SKM-1 treated with dmso at 0.1 percent for 144 hours (cell line): ENCODE results near the gene TEAD3.

Source experiments
- DNase-seq: peaks from one replicate; lab custom pipeline; 2025; ENCODE audit not compliant: unreplicated experiment; lab: John Stamatoyannopoulos, UW

The TEAD3 gene

DNA sequence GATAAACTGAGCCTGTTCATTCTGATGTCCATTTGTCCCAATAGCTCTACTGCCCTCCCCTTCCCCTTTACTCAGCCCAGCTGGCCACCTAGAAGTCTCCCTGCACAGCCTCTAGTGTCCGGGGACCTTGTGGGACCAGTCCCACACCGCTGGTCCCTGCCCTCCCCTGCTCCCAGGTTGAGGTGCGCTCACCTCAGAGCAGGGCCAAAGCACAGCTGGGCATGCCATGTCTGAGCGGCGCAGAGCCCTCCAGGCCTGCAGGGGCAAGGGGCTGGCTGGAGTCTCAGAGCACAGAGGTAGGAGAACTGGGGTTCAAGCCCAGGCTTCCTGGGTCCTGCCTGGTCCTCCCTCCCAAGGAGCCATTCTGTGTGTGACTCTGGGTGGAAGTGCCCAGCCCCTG lies 69.4 kb downstream of the TEAD3 start:
- no peak for DNase-seq

- peak; percentile 59 for DNase-seq
Observed at GRCh38 chr6:35426074-35426473, 70.8 kb downstream of the TEAD3 start.

- no peak for DNase-seq
Observed at GRCh38 chr6:35425284-35425683, 71.6 kb downstream of the TEAD3 start.
